Measurements from ENCODE around the gene SPECC1. TPM values are rescaled to one million over a fixed set of nuclear protein-coding genes. Genes with fewer than 3 reads are reported as not detected.

SPECC1 gene
- total and polyA plus RNA-seq, 3 donors from 2014 or later = 78.6 to 160 (median 148) TPM

DNA sequence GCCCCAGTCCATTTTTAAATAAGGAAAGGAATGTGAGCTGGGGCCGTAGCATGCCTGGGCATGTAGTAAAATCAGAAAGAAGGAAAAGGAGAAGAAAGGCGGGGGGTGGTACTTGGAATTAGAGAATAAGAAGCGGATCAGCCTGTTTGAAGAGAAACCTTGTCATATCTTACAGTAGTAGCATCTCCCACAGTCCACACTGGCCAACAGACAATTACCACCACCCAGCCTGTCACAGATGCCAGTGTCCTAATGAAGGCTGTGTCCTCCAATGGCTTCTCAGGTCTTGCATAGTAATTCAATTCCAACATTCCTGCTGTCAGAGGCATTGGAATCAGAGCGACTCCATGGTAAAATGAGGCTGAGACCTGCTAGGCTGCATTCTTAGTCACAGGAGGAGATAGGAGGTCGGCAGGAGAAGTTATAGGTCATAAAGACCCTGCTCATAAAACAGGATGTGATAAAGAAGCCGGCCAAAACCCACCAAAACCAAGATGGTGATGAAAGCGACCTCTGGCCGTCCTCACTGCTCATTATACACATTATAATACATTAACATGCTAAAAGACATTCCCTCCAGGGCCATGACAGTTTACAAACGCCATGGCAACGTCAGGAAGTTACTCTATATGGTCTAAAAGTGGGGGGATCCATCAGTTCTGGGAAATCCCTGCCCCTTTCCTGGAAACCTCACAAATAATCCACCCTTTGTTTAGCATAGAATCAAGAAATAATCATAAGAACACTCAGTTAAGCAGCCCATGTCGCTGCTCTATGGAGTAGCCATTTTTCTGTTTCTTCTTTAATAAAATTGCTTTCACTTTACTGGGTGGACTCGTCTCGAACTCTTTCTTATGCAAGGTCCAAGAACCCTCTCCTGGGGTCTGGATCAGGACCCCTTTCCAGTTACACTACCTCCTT is 22.0 kb upstream of the SPECC1 start:
- no peak for TF ChIP-seq POLR2A (IDR thresholded peaks at IDR 0.05)
- TF ChIP-seq, protein P1, sequence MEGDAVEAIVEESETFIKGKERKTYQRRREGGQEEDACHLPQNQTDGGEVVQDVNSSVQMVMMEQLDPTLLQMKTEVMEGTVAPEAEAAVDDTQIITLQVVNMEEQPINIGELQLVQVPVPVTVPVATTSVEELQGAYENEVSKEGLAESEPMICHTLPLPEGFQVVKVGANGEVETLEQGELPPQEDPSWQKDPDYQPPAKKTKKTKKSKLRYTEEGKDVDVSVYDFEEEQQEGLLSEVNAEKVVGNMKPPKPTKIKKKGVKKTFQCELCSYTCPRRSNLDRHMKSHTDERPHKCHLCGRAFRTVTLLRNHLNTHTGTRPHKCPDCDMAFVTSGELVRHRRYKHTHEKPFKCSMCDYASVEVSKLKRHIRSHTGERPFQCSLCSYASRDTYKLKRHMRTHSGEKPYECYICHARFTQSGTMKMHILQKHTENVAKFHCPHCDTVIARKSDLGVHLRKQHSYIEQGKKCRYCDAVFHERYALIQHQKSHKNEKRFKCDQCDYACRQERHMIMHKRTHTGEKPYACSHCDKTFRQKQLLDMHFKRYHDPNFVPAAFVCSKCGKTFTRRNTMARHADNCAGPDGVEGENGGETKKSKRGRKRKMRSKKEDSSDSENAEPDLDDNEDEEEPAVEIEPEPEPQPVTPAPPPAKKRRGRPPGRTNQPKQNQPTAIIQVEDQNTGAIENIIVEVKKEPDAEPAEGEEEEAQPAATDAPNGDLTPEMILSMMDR (IDR thresholded peaks at IDR 0.05) = no peak
- no peak overlapping the region for H3K27ac ChIP-seq
- no peaks in the 10 kb centered on the region for H3K9me3 ChIP-seq
- no peaks in the 10 kb centered on the region for H3K36me3 ChIP-seq (ENCODE audit: low read depth, missing control alignments)
- intact Hi-C loops (cut with DNase I; ENCODE audit: low total_unique reads) = no loop called here
- H3K27me3 ChIP-seq = no peaks in the 10 kb centered on the region
- no peak overlapping the region for H3K4me3 ChIP-seq
- WGBS, 2 donors = 81 to 88% methylated on average over 13 of the region's 13 CpGs
- no peak for DNase-seq
- H3K4me1 ChIP-seq = no peaks in the 10 kb centered on the region

DNA sequence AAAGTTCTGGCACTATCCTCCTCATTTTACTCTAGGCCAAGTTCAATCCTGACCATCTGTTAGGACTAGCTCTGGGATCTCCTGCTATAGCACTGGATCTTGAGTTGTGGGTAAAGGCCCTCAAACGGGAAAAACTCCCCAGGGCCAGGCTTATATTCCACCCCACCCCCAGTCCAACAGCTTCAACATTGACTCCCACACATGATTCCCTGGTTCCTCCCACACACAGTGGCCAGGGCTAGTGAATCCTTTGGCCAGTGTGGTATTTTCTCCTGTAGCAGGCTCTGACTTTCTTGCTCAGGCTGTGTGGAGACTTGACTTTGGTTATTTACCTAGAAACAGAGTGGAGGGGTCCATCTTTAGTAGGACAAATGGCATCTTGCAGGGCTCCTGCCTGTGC is 21.3 kb upstream of the SPECC1 start:
- 42 to 50% methylated on average over 1 of the region's 1 CpG for WGBS, 2 donors
- intact Hi-C loops (cut with DNase I; ENCODE audit: low total_unique reads) = no loop called here
- no peak overlapping the region for H3K4me3 ChIP-seq

DNA sequence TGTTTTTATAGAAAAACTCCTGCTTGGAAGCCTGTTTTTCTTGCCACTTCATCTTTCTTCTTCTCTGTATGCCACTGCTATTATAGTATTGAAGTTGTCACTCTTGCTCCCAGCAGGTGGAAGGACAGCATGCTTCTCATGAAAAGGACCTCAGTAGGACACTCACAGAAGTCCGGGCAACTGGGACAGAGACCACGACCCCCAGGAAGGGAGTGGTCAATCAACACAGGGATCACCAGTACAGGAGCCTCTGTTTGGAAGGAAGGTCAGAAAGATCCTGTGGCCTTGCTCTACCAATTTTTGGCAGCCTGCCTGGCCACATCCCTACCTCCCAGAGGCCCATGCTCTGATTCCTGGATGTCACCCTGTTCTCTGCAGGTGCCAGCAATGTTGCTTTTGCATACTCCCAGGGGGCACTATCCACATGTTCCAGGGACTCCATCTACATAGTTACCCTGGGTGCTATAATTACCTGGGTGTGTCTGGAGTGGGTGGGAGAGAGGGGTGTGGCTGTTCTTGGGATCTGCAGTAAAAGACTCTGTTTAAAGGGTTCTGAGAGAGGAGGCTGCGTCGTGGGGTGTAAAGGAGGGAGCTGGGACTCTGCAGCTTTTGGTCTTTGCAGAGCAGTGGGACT is 17.8 kb upstream of the SPECC1 start:
- intact Hi-C loops (cut with DNase I; ENCODE audit: low total_unique reads) = loop anchor here (5.0 kb wide), 1 partner anchor 131 kb away; no protein-coding TSS in a partner anchor
- no peak overlapping the region for H3K27ac ChIP-seq
- H3K9me3 ChIP-seq = no peaks in the 10 kb centered on the region
- 33 to 52% methylated on average over 4 of the region's 4 CpGs for WGBS, 2 donors
- H3K27me3 ChIP-seq = no peaks in the 10 kb centered on the region
- peak; percentile 52 for DNase-seq
- no peak overlapping the region for H3K4me3 ChIP-seq
- no peaks in the 10 kb centered on the region for H3K4me1 ChIP-seq
- no peak for TF ChIP-seq POLR2A (IDR thresholded peaks at IDR 0.05)
- TF ChIP-seq, protein P1 (IDR thresholded peaks at IDR 0.05) = no peak
- H3K36me3 ChIP-seq (ENCODE audit: low read depth, missing control alignments) = no peaks in the 10 kb centered on the region

More for the DNA sequence above, 21.3 kb upstream of the SPECC1 start:
- no peaks in the 10 kb centered on the region for H3K36me3 ChIP-seq (ENCODE audit: low read depth, missing control alignments)
- no peaks in the 10 kb centered on the region for H3K4me1 ChIP-seq
- DNase-seq = no peak
- H3K27me3 ChIP-seq = no peaks in the 10 kb centered on the region
- no peak overlapping the region for H3K27ac ChIP-seq
- TF ChIP-seq, protein P1 (IDR thresholded peaks at IDR 0.05) = no peak
- TF ChIP-seq POLR2A (IDR thresholded peaks at IDR 0.05) = no peak
- no peaks in the 10 kb centered on the region for H3K9me3 ChIP-seq

DNA sequence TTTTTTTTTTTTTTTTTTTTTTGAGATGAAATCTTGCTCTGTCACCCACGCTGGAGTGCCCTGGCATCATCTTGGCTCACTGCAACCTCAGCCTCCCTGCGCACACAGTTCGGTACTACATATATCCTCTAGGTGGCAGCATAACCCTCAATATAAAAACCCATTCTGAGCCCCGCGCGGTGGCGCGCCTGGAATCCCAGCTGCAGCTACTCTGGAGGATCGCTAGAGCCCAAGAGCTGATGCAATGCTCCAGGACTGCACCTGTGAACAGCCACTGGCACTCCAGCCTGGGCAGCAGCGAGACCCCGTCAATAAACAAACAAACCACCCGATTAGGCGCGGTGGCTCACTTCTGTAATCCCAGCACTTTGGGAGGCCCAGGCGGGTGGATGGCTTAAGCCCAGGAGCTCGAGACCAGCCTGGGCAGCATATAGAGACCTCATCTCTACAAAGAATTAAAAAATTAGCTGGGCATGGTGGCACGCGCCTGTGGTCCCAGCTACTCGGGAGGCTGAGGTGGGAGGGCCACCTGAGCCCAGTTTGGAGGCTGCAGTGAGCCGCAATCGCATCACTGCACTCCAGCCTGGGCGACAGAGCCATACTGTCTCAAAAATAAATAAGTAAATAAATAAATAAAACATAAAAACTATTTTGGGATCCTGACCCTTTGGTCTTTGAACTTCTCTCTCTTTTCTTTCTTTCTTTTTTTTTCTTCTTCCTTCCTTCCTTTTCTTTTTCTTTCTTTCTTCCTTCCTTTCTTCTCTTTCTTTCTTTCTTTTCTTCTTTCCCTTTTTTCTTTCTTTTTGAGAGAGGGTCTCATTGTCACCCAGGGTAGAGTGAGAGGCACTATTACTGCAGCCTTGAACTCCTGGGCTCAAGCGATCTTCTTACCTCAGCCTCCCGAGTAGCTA is 16.1 kb upstream of the SPECC1 start:
- H3K4me1 ChIP-seq = no peaks in the 10 kb centered on the region
- peak; percentile 95 for DNase-seq
- no peaks in the 10 kb centered on the region for H3K9me3 ChIP-seq
- intact Hi-C loops (cut with DNase I; ENCODE audit: low total_unique reads) = loop anchor here (5.0 kb wide), 1 partner anchor 129 kb away; no protein-coding TSS in a partner anchor
- no peaks in the 10 kb centered on the region for H3K27me3 ChIP-seq
- TF ChIP-seq, protein P1 (IDR thresholded peaks at IDR 0.05) = peak; percentile 60 to 82 (median 75)
- TF ChIP-seq POLR2A (IDR thresholded peaks at IDR 0.05) = no peak
- no peaks in the 10 kb centered on the region for H3K36me3 ChIP-seq (ENCODE audit: low read depth, missing control alignments)
- H3K27ac ChIP-seq = no peak overlapping the region
- peak overlapping the region in 1 of 2 donors; percentile 20 for H3K4me3 ChIP-seq
- WGBS, 2 donors = 20 to 23% methylated on average over 21 to 23 of the region's 24 CpGs
